Measurements from ENCODE around the gene FAM81B.
A peak's percentile ranks its signal among the peaks of the same experiment; 100 is the strongest.
"Not testable (repeated sequence)": the region's sequence is repeated elsewhere in the genome, so short reads cannot be mapped to it uniquely, and the experiment has no call there.

FAM81B gene
- total RNA-seq: 0 reads per million in 2 donors

DNA sequence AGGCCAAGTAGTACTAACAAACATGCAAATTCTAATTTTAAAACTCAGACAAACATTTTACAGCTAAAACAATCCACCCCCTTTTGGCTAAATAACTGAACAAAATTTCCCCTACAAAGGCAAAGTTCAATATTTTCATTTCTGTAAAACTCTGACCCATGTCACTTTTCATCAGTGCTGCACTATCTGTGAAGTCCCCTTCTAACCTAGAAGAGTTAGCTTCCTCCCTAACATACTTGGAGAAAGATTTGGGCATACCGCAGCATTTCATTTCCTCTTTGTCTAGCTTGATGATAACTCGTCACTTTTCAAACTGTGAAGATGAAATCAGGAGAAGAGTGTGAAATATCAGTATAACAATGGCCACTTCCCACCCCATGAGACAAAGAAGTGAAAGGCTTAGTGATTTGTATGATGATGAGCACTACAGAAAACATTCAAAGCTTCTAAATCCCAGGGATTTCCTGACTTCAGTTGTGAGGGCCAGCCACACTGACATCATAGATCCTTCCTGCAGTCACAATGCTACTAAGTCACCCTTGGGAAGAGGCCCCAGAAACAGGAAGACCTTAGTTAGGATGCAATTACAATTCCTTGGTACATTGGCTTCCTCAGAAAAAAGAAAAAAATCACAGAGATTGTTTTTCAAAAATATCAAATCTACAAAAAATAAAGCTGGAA lies at the start of gene FAM81B:
Gene FAM81B, plus strand, starts transcription at position 555 of the 681 bp plus-strand sequence. Its CDS starts 24 bp downstream, at position 579.
- no peak for DNase-seq

- DNase-seq: not testable (repeated sequence)
These were observed 49.7 kb upstream of the FAM81B start for GRCh38 chr5:95341444-95341843.

DNA sequence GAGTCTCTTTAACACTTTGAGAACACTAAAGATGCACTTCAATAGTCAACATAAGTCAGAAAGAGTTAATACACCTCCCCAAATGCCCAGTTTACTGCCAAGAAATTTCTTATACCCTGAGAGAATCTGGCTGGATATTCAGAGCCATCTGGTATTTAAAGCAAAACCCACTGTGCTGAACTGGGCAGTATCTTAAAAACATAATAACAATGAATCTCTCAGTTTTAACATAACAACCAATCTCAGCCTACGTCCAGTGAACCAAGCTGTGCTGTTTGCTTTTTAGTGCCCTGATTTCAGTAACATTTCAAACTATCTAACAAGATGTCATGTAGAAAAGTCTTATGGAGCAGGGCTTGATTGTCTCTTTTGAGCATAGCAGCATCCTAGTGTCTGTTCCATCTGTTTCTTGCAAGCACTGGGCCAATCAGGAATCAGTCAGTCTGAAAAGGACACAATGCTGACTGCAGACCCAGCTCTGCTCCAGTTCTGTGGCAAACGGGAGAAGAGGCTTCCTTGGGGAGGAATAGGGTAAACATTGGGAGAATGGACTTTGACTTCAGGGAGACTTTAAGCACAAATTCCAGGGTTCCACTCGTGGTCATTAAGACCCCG lies 43.6 kb upstream of the FAM81B start:
- no peak for DNase-seq

DNA sequence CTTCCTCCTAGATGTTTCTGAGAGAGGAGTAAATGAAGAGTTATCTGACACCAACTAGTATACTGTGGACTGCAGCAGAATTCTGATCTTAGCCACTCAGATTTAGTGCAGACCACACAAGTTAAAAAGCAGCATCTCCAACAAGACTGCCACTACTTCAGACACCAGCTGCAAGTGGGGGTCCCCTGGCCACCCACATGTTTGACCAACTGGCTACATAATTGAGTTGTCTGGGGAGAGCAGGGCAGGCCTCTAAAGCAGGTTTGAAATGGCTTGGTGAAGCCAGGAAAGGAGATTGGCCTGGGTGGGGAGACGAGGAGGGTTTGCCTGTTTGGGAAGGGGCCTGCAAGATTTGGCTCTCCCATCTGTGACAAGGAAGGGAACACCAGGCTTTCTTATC lies 40.5 kb upstream of the FAM81B start:
- no peak for DNase-seq

GRCh38 chr5:95352691-95353090 lies 38.5 kb upstream of the FAM81B start:
- DNase-seq: no peak

DNA sequence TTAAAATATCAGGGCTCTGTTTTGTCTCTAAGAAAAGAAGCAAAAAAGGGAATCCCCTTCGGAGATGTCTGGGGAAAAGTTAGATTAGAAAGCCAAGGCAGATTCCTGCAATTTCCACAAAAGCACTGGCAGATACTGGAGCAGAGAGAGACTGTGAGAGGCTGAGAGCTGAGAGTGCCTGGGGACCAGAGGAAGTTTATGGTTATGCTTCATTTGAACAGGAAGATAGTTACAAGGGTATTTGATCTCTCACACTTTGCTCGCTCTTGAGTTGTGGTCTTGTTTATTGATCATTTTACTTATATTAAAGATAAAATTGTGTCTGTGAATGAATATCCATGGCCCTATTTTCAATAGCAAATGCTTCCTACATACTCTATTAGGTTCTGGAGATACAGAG lies 32.8 kb upstream of the FAM81B start:
- no peak for DNase-seq

DNA sequence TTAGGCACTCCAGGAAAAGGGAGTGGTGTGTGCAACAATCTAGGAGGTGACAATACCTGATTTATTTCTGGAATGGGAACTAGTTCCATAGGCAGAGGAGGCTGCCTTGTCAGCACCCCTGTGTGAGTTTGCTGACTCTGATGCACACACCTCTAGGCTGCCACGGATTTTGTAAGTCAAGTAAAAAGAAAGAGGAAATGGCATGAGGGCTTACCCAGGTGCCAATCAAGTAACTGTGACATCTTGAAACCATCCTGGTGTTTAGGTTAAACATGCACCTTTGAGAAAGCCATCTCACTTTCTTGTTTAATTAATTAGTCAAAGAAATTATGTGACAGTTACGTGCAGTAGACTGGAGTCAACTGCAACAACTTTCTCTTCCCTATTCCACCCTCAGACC lies 32.3 kb upstream of the FAM81B start:
- no peak for DNase-seq

GRCh38 chr5:95360667-95361066 lies 30.5 kb upstream of the FAM81B start:
- DNase-seq: not testable (repeated sequence)

- DNase-seq: no peak
These were observed 25.7 kb upstream of the FAM81B start for GRCh38 chr5:95365302-95366095.

GRCh38 chr5:95369782-95370181 lies 21.4 kb upstream of the FAM81B start:
- no peak for DNase-seq

GRCh38 chr5:95374061-95374460 lies 17.1 kb upstream of the FAM81B start:
- no peak for DNase-seq

GRCh38 chr5:95375591-95375990 lies 15.6 kb upstream of the FAM81B start:
- DNase-seq: no peak

- DNase-seq: no peak
These were observed 12.0 kb upstream of the FAM81B start for GRCh38 chr5:95379133-95379532.

DNA sequence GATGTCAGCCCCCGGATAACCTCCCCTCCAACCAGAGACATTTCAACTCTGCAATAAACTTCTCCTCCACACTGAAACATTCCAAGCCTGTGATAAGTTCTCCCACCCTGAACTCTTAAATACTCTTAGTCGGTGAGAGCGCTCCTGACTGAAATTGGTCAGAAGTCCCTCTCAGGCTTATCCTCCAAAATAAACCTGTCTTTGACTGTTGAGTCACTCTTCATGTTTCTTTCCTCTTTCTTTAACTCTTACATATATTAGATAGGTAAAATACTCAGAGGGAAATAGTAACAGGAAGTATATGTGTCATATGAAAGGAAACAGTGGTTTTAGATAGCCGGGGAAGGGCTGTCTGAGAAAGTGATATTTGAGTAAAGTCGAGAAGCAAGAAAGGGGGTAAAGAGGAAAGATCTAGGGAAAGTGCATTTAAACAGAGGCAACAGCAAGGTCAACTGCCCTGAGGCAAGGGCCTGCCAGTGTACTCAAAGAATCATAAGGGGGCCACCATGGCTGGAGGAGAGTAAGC lies 11.0 kb upstream of the FAM81B start:
- DNase-seq: peak in 1 of 5 experiments; percentile 14

- DNase-seq: no peak
These were observed 8.4 kb upstream of the FAM81B start for GRCh38 chr5:95382801-95383200.

- no peak for DNase-seq
These were observed 6.5 kb upstream of the FAM81B start for GRCh38 chr5:95384485-95385213.

- no peak for DNase-seq
These were observed 5.8 kb upstream of the FAM81B start for GRCh38 chr5:95385334-95385733.

DNA sequence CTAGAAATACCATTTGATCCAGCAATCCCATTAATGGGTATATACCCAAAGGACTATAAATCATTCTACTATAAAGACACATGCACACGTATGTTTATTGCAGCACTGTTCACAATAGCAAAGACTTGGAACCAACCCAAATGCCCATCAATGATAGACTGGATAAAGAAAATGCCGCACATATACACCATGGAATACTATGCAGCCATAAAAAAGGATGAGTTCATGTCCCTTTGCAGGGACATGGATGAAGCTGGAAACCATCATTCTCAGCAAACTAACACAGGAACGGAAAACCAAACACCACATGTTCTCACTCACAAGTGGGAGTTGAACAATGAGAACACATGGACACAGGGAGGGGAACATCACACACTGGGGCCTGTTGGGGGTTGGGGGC lies 799 bp downstream of the FAM81B start:
- DNase-seq: not testable (repeated sequence)

GRCh38 chr5:95392593-95393182 lies 1.5 kb downstream of the FAM81B start:
- peak in 1 of 5 experiments; percentile 10 for DNase-seq

DNA sequence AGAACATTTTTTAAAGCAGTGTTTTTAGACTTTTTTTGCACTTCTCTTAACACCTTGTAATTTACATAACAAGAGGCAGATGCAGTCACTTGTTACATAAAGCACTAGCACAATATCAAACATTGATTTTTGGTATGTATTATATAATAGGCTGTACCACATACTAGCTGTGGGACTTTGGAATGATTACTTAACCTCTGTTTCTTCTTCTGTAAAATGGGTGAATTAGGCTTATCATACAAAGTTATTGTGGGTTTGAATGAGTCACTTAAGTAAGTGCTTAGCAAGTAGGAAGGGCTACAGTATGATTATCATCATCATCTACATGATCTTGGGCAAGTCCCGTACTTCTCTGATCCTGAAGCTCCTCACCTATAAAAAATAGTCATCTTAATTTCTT lies 2.1 kb downstream of the FAM81B start:
- DNase-seq: no peak

- DNase-seq: no peak
These were observed 7.8 kb downstream of the FAM81B start for GRCh38 chr5:95398989-95399388.

DNA sequence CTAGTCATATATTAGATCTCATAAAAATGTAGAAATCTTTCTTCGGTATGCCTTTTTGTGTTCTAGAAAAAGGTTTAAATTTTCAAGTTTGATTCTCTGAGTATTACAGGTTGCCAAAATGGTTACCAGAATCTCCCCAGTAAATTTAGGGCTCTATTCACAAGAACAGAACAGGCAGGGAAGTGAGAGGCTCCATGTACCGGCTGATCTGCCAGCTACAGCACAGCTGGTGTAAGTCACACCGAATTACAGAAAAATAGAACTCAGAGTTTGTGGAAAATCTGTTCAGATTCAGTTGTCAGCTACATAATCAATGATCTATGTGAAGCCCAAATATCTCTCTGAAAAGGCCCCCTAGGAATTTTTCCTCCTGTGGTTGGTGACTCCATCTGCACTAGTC lies 10.5 kb downstream of the FAM81B start:
- DNase-seq: no peak

Measured in T-helper 2 cell (primary cell).